Fibroblast of peridontal ligament (primary cell): Measurements from ENCODE around the gene CREB3L1.
A peak's percentile ranks its signal among the peaks of the same experiment; 100 is the strongest.

Source experiments
- DNase-seq: peaks from one replicate; pipeline ENCODE4 v3.0.0-alpha.2; 2010; ENCODE audit errors: extremely low read depth

Gene CREB3L1

GRCh38 chr11:46364791-46365190 is 87.3 kb downstream of the CREB3L1 start:
- DNase-seq = no peak

GRCh38 chr11:46366260-46366659 is 88.8 kb downstream of the CREB3L1 start:
- no peak for DNase-seq

- DNase-seq = no peak
Measured at GRCh38 chr11:46366661-46367161, 89.2 kb downstream of the CREB3L1 start.

- DNase-seq = no peak
Measured at GRCh38 chr11:46367244-46367915, 89.9 kb downstream of the CREB3L1 start.

DNA sequence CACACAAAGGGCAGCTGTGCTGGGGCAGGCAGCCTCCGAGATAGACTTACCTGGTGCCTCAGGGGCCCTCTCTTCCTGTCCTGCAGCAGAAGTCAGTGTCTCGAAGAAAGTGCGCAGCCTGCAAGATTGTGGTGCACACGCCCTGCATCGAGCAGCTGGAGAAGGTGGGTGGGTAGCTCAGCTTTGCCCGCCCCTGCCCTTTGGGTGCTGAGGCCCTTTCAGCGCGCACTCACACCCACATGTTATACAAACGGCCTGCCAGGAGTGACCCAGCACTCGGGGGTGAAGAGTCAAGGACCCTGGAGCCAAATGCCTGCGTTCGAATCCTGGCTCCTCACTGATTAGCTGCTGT is 90.4 kb downstream of the CREB3L1 start:
- DNase-seq = no peak

DNA sequence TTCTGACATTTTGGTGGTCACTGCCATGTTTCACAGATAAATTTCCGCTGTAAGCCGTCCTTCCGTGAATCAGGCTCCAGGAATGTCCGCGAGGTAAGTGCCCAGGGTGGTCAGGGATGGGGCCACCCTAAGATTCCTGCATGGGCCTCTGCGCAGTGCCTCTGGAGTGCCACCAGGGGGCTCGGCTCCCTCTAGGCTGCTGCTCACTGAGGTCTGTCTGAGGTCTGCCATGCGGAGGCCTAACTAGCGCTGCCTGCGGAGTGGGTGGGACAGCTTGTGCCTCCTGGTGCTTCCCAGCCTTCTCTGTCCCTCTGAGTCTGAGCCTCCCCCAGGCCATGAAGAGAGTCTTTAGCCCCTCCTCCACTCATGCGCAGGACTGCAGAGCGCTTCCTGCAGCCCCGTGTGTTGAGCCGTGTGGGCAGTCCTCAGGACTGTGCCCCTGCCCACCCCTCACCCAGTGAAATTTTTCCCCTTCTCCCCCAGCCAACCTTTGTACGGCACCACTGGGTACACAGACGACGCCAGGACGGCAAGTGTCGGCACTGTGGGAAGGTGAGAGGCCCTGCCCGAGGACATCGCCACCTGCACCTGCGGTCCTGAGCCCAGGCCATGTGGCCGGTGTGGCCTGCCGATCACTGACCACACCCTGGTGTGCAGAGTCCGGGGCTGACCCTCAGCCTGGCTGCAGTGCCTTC is 92.1 kb downstream of the CREB3L1 start:
- DNase-seq = peak; percentile 62

DNA sequence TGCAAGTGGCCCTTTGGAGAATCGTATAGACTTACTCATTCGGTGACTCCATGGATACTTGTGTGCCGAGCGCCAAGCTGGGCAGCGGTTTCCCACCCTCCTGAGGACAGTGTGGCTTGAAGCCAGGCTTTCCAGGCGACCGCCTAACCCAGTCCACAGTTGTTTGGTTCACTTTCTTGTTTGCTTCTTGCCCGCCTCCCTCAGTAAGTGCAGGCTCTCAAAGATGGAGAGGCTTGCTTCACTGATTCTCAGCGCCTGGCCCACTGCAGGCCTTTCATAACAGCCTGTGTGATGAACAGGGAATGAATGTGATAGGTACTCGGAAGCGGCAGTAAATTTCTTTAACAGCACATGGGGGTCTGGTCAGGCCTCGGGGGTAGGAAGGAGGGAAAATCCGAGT is 92.8 kb downstream of the CREB3L1 start:
- no peak for DNase-seq
